Neural crest cell (in vitro differentiated cells): ENCODE data around the gene SYP. TPM values are rescaled to one million over a fixed set of nuclear protein-coding genes. Genes with fewer than 3 reads are reported as not detected.

Experiments used
- DNase-seq: peaks from one replicate; pipeline ENCODE4 v3.0.0; 2021; ENCODE audit warnings: low read depth, mixed read lengths, low spot score
- H3K27ac Mint-ChIP-seq: one replicate; pipeline ENCODE4 v1.8.0; 2021; ENCODE audit warnings: mild to moderate bottlenecking, mixed read lengths; ENCODE audit not compliant: unreplicated experiment
- H3K27me3 Mint-ChIP-seq: 2 replicates; pipeline ENCODE4 v1.8.0; 2021; ENCODE audit warnings: low read depth, mild to moderate bottlenecking, mixed read lengths
- H3K36me3 Mint-ChIP-seq: 2 replicates; pipeline ENCODE4 v1.8.0; 2021; ENCODE audit warnings: low read depth, mild to moderate bottlenecking, mixed read lengths
- H3K4me1 Mint-ChIP-seq: 2 replicates; pipeline ENCODE4 v1.8.0; 2021; ENCODE audit warnings: mixed read lengths
- H3K4me3 Mint-ChIP-seq: one replicate; pipeline ENCODE4 v1.8.0; 2021; ENCODE audit warnings: mild to moderate bottlenecking, mixed read lengths
- H3K9me3 Mint-ChIP-seq: 2 replicates; pipeline ENCODE4 v1.8.0; 2021; ENCODE audit warnings: mixed read lengths
- total RNA-seq: library from RNA; stranded (reverse); gene quantifications from 2 replicates; pipeline ENCODE4 v1.2.1, GENCODE V29; 2021
- TF ChIP-seq, protein P1 (sequence below): fragments of 200-600 bp; sonication (generic); conservative IDR thresholded peaks from 2 replicates; pipeline ENCODE4 v1.5.0; 2021; ENCODE audit warnings: antibody characterized with exemption, mild to moderate bottlenecking

SYP gene
- total RNA-seq, 1 donor from 2014 or later = 10.2 TPM

DNA sequence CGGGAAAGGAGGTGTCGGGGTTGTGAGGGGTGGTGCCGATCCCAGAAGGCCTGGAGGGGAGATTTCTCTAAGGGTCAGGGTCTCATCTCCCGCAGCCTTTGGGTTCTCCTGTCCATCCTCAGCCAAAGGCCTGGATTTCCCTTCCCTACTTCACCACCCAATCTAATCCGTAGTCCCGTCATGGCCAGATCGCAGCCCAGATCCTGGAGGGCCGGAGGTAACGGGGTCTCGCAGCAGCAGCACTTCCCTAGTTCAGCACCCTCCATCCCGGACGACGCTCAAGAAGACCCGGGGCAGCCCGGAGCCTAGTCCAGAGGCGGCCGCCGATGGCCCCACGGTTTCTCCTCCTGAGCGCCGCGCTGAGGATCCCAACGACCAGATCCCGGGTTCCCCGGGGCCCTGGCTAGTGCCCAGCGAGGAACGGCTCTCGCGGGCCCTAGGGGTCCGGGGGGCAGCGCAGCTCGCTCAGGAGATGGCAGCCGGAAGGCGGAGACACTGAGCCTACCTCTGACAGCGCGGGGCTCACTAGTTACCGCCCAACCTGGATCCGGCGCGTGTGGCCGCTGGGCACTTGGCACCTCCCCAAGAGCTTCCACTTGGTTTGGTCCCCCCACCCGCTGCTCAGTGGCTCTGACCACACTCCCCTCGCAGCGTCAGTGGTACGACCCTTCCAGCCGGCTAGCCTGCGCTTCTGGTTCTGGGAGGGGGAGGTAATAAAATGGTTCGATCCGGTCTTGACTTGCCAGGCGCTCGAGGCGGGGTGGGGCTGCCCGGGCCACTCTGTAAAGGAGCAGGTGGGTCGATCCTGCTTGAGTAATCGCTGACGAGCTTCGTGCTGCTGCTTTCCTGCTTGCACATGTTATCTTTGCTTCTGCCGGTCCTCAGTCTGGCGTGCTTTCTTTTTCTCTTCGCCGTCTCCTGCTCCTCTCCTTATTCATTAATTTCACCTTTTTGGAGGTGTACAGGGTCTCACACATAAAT, 33.8 kb downstream of the SYP start:
- TF ChIP-seq, protein P1, sequence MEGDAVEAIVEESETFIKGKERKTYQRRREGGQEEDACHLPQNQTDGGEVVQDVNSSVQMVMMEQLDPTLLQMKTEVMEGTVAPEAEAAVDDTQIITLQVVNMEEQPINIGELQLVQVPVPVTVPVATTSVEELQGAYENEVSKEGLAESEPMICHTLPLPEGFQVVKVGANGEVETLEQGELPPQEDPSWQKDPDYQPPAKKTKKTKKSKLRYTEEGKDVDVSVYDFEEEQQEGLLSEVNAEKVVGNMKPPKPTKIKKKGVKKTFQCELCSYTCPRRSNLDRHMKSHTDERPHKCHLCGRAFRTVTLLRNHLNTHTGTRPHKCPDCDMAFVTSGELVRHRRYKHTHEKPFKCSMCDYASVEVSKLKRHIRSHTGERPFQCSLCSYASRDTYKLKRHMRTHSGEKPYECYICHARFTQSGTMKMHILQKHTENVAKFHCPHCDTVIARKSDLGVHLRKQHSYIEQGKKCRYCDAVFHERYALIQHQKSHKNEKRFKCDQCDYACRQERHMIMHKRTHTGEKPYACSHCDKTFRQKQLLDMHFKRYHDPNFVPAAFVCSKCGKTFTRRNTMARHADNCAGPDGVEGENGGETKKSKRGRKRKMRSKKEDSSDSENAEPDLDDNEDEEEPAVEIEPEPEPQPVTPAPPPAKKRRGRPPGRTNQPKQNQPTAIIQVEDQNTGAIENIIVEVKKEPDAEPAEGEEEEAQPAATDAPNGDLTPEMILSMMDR = peak; percentile 24
- Mint-ChIP-seq H3K27me3 (peaks cover 51% of the 10 kb centered on the region), H3K36me3 (peaks cover 8% of the 10 kb centered on the region), H3K4me1 (peaks cover 17% of the 10 kb centered on the region), H3K9me3 (peaks cover 5% of the 10 kb centered on the region), H3K4me3 (peak overlapping the region; percentile 58), H3K27ac (no peak overlapping the region)
- peak; percentile 30 for DNase-seq

DNA sequence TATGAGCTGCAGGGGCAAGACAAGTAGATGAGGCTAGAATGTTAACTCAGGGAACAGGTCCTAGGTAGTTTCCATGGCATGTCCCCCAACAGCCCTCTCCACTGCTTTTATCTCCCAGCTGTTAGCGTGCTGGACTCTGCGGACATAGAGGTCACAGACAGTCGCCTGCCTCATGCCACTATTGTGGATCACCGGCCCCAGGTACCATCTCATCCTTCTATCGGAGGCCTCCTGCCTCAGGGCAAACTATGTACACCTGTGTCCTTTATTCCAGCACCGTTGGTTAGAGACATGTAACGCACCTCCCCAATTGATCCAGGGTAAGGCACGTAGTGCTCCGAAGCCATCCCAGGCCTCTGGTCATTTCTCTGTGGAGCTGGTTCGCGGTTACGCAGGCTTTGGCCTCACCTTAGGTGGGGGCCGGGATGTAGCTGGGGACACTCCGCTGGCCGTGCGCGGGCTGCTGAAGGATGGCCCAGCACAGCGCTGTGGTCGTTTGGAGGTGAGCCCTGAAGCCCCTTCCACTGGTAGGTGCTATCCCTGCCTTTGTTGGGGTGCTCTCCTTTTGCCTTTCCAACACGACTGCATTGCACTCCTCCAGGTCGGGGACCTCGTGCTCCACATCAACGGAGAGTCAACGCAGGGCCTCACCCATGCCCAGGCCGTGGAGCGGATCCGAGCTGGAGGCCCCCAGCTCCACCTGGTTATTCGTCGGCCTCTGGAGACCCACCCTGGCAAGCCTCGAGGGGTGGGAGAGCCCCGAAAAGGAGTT, 35.2 kb downstream of the SYP start:
- Mint-ChIP-seq H3K9me3 (peaks cover 5% of the 10 kb centered on the region), H3K4me1 (peaks cover 17% of the 10 kb centered on the region), H3K27ac (no peak overlapping the region), H3K4me3 (peak overlapping the region; percentile 78), H3K27me3 (peaks cover 39% of the 10 kb centered on the region), H3K36me3 (peaks cover 8% of the 10 kb centered on the region)
- DNase-seq = no peak
- TF ChIP-seq, protein P1 = no peak

DNA sequence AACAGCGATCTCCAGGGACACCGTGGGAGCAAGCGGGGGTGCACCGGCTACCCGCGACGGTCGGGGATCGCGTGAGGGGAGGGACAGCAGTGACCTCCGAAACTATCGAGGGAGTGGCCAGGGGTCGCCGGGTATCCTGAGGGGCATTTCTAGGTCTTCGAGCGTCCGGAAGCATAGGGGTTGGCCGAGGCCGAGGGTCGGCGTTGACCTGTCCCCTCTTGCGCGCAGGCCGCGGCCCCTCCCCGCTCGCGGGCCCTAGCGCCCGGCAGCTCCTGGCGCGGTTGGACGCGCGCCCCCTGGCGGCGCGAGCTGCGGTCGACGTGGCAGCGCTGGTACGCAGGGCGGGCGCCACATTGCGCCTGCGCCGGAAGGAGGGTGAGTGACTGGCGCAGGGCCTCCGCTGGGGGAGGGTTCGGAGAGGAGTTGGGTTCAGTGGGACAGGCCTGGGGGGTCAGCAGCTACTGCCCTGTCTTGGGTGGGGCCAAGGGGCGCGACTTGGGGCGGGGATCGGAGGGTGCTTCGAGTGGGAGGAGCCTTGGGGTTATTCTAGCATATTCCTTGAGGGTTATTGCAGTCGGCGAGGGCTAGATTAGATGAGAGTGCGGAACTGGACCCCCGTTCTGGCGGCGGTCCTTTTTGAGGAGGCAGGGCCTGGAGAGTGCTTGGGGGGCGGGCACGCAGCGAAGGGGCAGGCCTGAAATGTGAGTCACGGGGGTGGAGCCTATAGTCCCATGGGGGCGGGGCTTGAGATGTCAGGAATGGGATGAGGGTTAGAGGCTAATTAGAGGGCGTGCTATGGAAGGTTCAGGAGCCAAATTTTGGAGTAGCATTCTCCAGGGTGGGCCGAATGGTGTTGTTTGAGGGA, 36.2 kb downstream of the SYP start:
- peak overlapping the region; percentile 78 for H3K4me3 Mint-ChIP-seq
- TF ChIP-seq, protein P1 = peak; percentile 74
- peaks cover 5% of the 10 kb centered on the region for H3K9me3 Mint-ChIP-seq
- peaks cover 17% of the 10 kb centered on the region for H3K4me1 Mint-ChIP-seq
- peak overlapping the region; percentile 83 for H3K27ac Mint-ChIP-seq
- peaks cover 6% of the 10 kb centered on the region for H3K36me3 Mint-ChIP-seq
- peak; percentile 62 for DNase-seq
- H3K27me3 Mint-ChIP-seq = peaks cover 32% of the 10 kb centered on the region

DNA sequence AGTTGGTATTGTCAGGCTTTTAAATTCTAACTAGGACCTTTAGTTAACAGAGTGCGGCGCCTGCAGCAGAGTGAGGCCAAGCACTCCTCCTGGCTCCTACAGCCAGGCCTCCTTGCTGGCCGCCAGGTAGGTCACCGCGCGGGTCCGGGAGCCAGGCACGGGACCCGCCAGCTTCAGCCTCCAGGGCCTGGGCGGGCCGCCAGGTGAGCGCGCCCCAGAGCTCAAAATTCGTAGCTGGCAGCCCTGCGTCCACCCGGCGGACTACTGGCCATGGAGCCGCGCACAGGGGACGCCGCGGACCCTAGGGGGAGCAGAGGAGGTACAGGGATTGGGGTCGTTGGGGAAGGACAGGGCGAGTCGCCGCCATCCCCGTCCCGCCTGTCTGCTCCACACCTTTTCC, 37.4 kb downstream of the SYP start, which contains the start of gene MAGIX:
TSS of gene MAGIX (plus strand) at position 139 of the 400 bp plus-strand sequence. CDS start at position 271, 132 bp downstream.
- TF ChIP-seq, protein P1 = no peak
- H3K27me3 Mint-ChIP-seq = peaks cover 30% of the 10 kb centered on the region
- DNase-seq = no peak
- H3K36me3 Mint-ChIP-seq = peaks cover 3% of the 10 kb centered on the region
- peaks cover 5% of the 10 kb centered on the region for H3K9me3 Mint-ChIP-seq
- peaks cover 17% of the 10 kb centered on the region for H3K4me1 Mint-ChIP-seq
- peak within 1 kb of the TSS; percentile 67 for H3K4me3 Mint-ChIP-seq
- no peak within 1 kb of the TSS for H3K27ac Mint-ChIP-seq

DNA sequence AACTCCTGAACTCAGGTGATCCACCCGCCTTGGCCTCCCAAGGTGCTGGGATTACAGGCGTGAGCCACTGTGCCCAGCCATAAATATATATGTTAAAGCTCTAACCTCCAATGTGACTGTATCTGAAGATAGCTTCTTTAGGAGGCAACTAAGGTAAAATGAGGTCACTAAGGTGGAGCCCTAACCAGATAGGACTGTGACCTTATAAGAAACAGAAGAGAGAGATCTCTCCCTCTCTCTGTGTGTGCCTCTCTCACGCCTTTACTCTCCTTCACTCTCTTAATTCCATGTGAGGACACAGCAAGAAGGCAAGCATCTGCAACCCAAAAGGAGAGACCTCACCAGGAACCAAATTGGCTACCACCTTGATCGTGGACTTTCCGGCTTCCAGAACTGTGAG, 38.4 kb downstream of the SYP start:
- no peak overlapping the region for H3K27ac Mint-ChIP-seq
- no peak for DNase-seq
- H3K9me3 Mint-ChIP-seq = peaks cover 5% of the 10 kb centered on the region
- TF ChIP-seq, protein P1 = no peak
- peaks cover 11% of the 10 kb centered on the region for H3K4me1 Mint-ChIP-seq
- peaks cover 22% of the 10 kb centered on the region for H3K27me3 Mint-ChIP-seq
- H3K36me3 Mint-ChIP-seq = peaks cover under 1% of the 10 kb centered on the region
- H3K4me3 Mint-ChIP-seq = no peak overlapping the region
